Measurements from ENCODE around the gene C1QB.

- no peak for TF ChIP-seq BCL3 (IDR thresholded peaks at IDR 0.05)
- TF ChIP-seq KDM5A (IDR thresholded peaks at IDR 0.05) = no peak
- TF ChIP-seq CTCF (IDR thresholded peaks at IDR 0.05) = no peak
- no peak for TF ChIP-seq FOSB (CRISPR knock-in tag; IDR thresholded peaks at IDR 0.05)
- no peak for TF ChIP-seq RAD21 (conservative IDR thresholded peaks at IDR 0.05 in 1 of 2, IDR thresholded peaks at IDR 0.05 in 1 of 2)
- TF ChIP-seq, protein P1, sequence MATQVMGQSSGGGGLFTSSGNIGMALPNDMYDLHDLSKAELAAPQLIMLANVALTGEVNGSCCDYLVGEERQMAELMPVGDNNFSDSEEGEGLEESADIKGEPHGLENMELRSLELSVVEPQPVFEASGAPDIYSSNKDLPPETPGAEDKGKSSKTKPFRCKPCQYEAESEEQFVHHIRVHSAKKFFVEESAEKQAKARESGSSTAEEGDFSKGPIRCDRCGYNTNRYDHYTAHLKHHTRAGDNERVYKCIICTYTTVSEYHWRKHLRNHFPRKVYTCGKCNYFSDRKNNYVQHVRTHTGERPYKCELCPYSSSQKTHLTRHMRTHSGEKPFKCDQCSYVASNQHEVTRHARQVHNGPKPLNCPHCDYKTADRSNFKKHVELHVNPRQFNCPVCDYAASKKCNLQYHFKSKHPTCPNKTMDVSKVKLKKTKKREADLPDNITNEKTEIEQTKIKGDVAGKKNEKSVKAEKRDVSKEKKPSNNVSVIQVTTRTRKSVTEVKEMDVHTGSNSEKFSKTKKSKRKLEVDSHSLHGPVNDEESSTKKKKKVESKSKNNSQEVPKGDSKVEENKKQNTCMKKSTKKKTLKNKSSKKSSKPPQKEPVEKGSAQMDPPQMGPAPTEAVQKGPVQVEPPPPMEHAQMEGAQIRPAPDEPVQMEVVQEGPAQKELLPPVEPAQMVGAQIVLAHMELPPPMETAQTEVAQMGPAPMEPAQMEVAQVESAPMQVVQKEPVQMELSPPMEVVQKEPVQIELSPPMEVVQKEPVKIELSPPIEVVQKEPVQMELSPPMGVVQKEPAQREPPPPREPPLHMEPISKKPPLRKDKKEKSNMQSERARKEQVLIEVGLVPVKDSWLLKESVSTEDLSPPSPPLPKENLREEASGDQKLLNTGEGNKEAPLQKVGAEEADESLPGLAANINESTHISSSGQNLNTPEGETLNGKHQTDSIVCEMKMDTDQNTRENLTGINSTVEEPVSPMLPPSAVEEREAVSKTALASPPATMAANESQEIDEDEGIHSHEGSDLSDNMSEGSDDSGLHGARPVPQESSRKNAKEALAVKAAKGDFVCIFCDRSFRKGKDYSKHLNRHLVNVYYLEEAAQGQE (IDR thresholded peaks at IDR 0.05) = no peak
- TF ChIP-seq NR3C1 (IDR thresholded peaks at IDR 0.05) = no peak
- no peak for TF ChIP-seq CBX8 (IDR thresholded peaks at IDR 0.05)
- TF ChIP-seq POLR2A (IDR thresholded peaks at IDR 0.05; ENCODE audit: low read length) = no peak
- TF ChIP-seq MAX (IDR thresholded peaks at IDR 0.05) = no peak
- TF ChIP-seq RCOR1 (IDR thresholded peaks at IDR 0.05; ENCODE audit: low read depth, low read length) = no peak
- no peak for TF ChIP-seq POLR2AphosphoS2 (conservative IDR thresholded peaks at IDR 0.05; ENCODE audit: low read length)
- TF ChIP-seq PHF8 (IDR thresholded peaks at IDR 0.05; ENCODE audit: borderline replicate concordance, low read depth) = no peak
- TF ChIP-seq ZC3H11A (IDR thresholded peaks at IDR 0.05) = no peak
Measured at GRCh38 chr1:22618056-22618455, 35.0 kb upstream of the C1QB start.
